DND-41 (cell line): ENCODE data around the gene CFAP157.

Experiments
- CTCF ChIP-seq: IDR thresholded peaks from 2 replicates; pipeline ENCODE4 v1.5.1; 2012; ENCODE audit warnings: borderline replicate concordance, low read length, moderate library complexity, mild to moderate bottlenecking; ENCODE audit not compliant: poor library complexity, severe bottlenecking; ENCODE audit errors: extremely low read depth
- EZH2 ChIP-seq: IDR thresholded peaks from 3 replicates; pipeline ENCODE4 v1.6.1; 2012; ENCODE audit warnings: borderline replicate concordance, low read depth, mild to moderate bottlenecking, moderate library complexity, low read length, inconsistent platforms; ENCODE audit not compliant: severe bottlenecking

- TF ChIP-seq CTCF (no peak), EZH2 (no peak)
These were observed 40.3 kb downstream of the CFAP157 start for GRCh38 chr9:127746959-127747569.
